ENCODE results near the gene PRDM16.

PRDM16 gene

DNA sequence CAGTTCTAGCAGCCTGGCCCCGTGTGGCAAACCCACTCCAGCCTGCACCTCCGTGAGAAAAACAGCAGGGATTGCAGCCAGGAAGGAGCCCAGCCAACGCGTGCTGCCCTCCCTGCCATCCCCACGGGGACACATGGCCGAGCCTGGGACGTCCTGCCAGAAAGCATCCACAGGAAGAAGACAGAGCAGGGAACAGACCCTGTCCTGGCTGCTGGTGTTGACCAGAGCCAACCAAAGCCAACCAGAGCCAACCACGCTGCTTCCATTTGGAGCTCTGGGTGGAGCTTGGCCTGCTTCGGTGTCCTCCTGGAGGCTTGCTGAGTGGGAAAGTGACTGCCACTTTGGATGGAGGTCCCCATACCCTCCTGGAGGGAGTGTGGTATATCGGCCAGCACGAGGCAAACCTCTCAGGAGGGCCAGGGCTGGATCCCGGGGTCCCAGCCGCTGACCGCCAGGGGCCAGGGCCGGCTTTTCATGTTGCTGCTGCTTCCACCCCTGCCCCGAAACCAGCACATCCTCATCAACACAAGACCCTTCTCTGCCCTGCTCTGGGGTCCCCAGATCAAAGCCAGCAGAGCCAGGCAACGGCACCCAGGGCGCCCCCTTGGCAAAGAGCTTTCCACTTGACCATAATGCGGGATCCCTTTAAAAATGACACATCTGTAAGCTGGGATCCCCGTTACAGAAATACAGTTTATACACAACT, 304.9 kb downstream of the PRDM16 start:
- no peak for DNase-seq (ENCODE audit: low read depth)

DNA sequence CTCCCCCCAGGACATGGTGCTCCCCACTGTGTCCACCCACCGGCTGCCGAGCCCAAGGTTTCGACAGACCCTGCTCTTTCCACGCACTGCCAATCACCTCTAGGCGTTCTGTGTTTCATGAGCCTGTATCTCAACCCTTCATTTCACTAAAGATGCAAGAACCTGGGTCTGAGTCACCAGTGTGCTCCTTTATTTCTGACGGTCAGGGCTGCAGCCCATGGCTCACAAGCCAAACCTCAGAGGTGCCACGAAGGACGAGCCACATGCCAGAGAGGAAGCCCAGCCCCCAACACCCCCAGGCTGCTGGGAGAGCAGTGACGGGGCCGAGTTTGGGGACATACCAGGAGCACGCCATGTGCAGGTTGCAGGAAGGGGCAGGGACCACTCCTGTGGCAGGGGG, 306.2 kb downstream of the PRDM16 start:
- DNase-seq (ENCODE audit: low read depth): no peak

DNA sequence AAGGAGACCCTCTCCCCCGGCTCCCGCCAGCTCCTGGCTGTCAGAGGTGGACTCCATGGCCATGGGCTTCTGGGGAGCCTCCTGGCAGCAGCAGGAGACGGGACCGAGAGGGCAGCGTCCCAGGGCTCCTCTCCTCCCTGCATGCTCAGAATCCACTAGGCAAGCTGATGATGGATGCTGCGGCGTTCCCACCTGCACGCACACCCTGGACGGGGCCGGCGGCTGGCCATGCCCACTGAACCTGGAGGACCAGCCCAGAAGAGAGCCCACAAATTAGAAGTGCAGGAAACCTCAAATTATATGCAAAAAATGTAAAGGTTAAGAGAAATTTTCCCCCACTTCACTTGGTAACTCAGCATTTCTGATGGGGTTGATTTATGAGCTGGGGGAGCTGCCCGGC, 308.2 kb downstream of the PRDM16 start:
- DNase-seq (ENCODE audit: low read depth): no peak

DNA sequence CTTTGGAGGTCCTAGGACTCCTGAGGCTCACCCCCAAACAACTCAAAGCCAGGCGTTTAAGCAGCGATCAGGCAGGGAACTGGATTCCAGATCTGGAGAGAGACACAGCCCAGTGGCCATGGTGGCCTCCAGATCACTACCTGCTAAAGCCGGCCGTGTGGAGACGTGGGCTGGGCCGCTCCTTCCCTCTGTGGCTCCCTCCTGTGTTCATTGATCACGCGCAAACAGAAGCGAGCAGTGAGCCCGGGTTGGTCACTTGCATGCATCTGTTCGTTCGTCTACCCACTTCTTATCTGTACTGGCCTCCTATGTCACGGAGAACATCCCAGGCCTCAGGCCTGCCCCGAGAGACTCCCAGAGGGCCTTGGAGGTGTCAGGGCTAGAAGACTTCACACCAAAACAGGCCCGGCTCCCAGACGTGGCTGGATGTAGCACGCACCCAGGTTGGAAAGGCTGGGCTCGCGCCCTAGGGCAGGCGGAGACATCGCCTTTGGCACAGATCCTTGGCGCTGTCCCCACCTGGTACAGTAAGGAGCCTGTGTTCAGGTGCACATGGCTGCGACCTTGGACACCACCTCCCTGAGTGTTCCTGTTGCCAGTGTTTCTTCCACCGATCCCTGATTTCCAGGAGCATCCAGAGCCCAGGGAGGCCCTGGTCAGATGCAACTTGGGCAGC, 308.7 kb downstream of the PRDM16 start:
- DNase-seq (ENCODE audit: low read depth): no peak

DNA sequence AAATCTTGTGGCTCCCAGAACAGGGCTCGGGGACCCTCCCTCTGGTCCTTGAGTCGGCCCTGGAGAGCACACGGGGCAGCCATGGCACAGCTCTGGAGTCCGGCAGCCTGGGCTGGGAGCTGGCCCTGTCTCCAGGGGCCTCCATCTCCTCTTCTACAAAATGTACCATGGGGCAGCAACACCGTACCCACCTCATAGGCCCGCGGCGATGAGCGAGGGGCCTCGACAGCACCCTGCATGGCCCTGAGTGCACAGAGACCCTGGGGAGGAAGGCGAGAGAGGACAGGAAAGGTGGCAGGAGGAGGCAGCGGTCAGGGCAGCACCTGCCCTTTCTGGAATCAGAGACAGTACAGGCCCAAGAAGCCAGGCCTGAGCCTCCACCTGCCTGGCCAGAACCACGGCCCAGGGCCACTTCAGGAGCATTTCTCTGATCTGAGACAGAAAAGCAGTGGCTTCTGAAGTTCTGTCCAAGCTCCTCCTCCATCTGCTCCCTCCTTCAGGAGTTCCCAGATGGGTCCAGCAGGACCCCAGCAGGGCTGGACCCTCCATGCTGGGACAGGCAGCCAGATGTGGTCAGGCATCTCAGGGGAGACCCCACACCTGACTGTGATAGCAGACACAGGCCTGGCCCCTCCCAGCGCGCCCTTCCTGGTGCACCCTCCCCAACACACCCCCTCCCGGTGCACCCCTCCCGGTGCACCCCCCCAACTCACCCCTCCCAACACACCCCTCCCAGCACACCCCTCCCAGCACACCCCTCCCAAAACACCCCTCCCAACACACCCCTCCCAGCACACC, 309.6 kb downstream of the PRDM16 start:
- no peak for DNase-seq (ENCODE audit: low read depth)

DNA sequence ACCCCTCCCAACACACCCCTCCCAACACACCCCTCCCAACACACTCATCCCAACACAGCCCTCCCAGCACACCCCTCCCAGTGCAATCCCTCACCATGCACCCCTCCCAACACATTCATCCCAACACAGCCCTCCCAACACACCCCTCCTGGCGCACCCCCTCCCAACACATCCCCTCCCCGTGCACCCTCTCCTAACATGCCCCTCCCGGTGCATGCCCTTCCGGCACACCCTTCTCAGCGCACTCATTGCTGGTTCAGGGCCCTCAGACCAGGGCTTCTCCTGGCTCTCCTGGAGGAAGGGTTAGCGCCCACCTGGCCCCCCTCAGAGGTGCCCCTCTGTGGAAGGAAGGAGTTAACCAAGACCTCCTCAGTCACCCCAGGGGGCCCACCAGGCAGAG, 310.9 kb downstream of the PRDM16 start:
- no peak for DNase-seq (ENCODE audit: low read depth)

DNA sequence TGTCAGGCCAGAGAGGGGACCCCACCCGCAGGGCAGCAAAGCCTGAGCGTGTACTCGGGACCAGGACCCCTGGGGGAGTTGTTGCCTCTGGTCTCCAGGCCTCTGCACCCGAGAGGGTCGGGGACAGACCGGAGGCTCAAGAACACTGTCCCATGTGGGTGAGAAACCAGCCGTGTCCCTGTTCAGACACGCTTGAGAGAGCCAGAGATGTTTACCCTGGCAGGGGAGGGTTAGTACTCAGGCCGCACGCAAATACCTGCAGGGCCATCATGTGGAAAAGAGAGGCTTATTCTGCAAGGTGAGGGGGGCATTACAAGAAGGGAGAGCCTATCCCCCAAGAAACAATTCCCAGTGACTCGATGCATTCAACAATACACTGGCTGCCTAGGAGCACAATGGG, 311.5 kb downstream of the PRDM16 start:
- DNase-seq (ENCODE audit: low read depth): no peak

DNA sequence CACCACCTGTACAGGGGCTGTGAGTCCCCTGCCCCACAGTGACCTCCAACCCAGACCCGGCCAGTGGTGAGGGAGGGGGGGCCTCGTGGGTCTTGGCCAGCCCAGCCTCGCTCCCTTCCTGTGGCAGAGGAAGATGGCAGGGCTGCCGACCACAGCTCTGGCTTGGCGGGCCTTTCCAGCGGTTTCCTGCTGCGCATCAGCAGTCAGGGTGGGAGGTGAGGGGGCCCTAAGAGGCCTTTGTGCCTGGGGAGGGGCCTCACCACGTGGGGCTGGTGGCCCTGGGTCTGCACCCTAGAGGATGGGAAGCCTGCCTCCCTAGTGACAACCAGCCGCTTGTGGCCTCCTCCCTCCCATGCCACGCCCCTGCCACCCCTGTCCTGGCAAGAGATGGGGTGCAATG, 312.9 kb downstream of the PRDM16 start:
- DNase-seq (ENCODE audit: low read depth): no peak

DNA sequence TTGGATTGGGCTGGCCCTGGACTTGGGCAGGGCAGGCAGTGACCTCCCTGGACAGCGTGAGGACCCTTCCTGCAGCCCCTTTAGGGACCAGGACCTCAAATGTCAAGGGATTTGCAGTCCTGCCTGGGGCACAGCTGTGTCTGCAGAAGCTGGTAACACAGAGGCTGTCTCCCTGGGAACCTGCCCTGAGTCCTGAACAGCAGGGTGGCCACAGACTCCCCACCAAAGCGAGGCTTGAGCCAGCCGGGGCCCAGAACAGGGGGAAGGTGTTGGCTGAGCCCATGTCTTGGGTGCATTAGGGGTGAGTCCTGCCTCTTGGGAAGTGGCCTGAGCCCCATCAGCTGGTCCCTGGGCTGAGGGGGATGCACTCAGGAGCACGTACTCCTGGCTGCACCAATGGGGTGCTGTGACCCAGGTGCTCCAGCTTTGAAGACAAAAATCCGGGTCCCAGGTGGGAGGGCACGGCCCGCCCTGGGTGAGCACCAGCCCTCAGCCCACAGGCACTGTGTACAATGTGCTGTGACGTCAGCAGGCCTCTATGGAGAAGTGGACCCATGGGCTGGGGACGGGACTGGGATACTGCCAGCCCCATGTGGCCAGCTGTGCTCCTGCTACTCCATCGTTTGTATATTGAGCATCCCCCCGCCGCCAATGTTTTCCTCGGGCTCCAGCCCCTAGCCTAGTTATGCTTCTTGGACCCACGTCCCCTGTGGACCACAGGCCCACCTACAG, 313.5 kb downstream of the PRDM16 start:
- no peak for DNase-seq (ENCODE audit: low read depth)

DNA sequence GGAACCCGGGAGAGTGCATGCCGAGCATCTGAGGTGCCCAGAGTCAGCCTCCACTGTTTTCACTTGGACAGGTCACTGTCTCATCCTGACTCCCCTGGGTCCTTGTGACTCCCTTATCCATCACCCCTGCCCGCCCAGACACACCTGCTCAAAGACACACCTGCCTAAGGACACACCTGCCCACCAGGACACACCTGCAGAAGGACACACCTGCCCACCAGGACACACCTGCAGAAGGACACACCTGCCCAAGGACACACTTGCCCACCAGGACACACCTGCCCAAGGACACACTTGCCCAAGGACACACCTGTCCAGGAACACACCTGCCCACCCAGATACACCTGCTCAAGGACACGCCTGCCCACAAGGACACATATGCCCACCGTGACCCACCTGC, 314.7 kb downstream of the PRDM16 start:
- no peak for DNase-seq (ENCODE audit: low read depth)

DNA sequence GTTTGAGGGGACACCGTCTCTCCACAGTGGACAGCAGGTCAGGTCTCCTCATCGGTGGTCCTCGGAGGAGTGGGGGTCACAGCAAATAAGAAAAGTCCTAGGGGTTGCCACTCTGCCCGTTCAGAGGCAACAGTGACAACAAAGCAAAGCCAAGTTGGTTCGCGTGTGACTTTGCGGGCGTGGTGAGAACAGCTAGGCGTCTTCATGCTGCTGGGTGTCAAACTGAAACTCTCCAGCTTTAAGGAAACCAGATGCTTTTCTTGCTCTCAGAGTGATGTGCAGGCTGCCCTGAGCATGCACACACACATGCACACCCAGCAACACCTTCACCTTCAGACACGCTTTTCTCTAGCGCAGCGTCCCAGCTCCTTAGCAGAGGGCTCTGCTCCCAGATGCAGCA, 315.4 kb downstream of the PRDM16 start:
- no peak for DNase-seq (ENCODE audit: low read depth)

DNA sequence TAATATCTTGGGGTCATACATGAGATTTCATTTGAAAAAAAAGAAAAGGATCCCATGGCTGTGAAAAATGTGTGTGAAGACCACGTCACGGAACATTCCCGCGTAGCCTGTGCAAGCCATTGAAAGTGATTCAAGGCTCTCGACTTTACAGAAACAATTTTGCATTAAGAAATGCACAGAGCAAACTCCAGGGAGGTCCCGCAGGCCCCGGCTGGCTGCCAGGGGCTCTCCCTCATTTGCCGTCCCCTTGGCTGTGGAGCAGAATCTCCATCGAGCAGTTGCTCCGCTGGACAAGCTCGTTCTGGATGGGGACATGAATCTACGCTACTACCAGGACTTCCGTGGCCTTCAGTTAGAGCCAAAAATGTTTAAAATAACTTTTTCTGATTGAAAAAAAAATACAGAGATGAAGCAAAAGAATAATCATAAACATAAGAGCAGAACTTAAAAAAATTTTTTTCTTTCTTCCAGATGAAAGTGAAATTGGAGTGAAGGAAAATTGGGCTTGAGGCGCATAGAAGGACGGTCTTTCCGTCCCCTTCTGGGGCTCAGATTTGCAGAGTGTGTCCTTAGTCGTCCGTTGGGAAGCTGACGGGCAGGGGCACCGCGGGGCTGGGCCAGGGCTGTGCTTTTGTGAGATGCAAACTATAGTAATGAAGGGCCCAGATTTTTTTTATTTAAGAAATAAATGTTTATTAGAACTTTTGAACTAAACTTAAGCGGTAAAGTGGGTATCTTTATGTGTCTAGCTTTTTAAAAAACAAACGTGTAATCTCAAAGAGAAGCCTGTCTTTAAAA, 317.4 kb downstream of the PRDM16 start:
- no peak for DNase-seq (ENCODE audit: low read depth)

DNA sequence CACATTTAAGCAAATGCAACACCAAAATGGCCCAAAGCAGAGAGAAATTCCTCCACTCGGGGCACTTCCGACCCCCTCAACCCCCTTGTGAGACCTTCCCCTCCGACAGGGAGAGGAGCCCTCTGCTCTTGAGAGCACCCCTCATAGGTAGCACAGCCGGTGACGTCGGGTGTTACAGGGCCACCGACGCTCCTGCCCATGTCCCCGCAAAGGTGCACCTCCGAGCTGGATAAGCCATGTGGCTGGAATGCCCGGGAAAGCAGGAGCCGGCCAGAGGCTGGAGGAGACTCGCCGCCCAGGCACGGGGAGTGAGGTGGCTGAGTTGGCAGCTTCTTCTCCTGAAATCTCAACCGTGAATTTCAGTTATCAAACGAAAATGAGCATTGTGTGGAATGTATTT, 318.4 kb downstream of the PRDM16 start:
- no peak for DNase-seq (ENCODE audit: low read depth)

DNA sequence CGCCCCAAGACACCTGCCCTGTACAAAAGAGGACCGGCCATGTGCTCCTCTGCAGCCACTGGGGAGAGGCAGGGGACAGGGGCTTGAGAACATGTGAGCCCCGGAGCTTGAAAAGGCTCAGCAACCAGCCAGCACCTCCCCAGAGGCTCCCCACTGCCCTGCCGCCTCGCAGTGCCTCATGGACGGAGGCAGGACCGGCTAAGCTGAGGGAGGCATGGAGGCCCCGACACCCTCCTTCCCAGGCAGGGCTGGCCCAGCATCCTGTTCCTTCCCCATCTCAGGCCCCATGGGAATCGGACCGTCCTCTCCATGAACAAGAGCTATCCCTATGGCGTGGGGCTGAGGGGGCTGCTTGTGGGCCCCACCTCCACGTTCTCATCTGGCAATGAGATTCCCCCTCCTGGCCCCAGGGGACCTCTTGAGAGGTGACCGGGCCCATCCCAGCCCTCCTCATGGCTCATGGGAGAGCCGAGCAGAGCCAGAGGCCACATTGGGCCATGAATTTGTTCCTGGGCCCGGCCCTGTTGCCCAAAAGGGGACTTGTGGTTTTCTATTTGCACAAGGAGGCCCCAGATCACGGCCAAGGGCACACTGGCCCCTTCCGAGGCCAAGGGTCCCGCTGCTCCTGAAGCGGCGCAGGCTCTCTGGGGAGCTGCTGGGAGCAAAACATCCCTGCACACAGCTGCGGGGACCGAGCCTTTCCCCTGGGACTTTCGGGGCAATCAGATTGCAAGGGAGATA, 320.3 kb downstream of the PRDM16 start:
- no peak for DNase-seq (ENCODE audit: low read depth)

DNA sequence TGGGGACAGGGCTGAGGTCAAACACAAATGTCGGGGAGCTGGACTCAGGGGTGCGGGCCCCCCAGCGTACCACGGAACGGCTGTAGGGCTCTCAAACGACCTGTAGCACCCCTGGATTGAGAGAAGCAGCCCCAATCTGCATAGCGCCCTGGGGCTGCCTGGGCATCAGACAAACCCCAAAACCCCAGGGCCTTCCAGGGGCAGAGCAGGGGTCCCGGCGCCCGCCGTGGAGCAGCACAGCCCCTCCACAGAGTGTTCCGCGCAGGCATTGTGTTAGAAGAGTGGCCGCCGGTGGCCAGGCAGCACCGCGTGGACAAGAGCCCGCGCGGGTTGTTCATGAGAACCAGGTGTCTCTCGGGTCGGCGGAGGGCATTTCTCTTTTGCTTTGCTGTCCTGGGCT, 321.3 kb downstream of the PRDM16 start:
- no peak for DNase-seq (ENCODE audit: low read depth)

DNA sequence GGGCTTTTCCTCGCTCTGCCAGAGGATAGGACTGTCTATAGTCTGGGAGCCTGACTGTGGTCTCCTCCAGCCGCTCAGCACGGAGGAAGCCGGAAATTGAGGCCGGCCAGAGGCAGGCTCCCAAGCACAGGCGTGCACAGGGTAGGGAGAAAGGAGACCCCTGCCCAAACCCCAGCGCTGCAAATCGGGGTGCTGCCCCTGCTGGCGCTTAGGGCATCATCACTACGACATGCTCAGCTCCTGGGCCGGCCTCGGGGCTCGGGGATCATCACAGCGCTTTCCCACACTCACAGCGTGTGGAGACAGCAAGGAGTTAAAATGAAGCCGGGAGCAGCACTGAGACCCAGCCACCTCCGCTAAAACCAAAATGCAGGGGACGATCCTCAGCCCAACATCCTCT, 322.7 kb downstream of the PRDM16 start:
- no peak for DNase-seq (ENCODE audit: low read depth)

DNA sequence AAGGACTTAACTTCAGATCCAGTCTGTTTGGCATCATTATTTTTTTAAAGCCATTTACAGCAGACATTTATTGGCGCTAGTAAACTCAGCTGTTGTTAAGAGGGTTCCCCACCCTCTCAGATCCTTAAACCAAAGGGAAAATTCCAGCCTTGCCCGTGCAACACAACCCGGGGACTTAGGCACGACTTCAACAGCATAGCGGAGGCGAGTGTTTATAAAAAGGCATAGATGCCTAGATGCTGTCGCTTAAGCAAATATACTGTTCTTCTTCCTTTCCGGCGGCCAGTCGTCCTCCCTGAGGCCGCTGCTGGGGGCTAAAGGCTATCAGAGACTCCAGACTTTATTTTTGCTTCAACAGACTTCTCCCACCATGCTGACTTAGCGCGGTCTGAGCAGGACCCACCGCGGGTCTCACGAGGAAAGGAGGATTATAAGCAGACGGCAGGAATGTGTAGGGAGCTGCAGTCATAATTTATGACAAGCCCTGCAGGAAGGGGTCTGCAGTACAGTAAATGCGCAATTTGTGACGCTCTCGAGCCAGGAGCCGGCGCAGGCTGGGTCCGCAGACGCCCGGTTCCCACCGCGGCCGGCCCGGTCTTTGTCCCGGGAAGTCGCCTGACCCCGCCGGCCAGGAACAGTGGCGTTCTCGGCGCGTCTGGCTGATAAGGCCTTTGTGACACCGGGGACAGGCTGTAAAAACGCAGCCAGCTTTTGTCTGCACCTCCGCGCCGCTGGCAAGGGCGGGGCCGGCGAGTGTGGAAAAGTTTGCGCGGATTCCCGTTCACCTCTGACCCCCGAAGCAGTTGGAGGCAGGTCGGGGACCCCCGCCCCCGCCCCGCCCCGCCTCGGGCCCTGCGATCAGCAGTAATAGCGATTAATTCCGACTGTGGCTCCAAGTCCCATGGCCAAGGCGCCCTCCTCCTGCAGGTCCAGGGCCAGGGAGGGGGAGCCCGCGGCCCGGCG, 324.3 kb downstream of the PRDM16 start:
- no peak for DNase-seq (ENCODE audit: low read depth)

DNA sequence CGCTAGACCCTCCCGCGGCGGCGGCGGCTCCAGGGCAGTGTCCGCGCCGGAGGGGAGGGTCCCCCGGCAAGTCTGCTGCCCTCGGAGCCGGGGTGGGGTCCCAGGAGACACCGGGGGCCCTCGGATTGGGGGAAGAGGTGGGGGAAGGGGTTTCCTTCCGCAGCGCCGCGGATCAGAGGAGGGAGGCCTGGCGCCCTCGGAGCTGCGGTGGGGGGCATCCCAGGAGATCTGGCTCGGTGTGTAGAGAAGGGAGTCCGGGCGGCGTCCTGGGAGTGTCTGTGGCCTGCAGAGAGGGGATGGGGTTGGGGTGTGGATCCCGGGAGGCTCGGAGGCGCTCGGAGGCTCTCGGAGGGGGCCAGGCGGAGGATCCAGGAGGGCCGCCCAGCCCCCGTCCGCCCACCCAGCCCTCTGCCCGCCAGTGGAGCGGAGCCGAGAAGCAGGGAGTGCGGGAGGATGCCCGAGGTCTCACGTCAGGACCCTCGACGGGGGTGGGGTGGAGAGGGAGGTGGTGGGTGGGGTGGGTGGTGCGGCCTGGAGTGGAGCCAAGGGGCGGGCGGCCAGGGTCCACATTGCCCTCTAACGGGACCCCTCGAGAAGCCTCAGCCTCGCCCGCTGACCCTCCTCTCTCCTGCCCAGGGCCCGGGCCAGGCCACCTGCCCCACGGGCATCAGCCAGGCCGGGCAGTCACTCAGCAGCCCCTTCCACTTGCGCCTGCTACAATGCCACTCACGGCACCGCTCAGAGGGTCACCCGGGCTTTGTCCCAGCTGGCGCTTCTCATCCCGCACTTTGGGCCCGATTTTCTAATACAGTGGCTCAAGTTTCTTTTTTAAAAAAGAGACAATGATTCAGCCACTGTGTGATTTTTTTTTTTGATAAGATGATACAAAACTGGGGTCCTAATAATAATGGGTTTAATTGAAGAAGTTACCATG, 325.3 kb downstream of the PRDM16 start:
- no peak for DNase-seq (ENCODE audit: low read depth)

DNA sequence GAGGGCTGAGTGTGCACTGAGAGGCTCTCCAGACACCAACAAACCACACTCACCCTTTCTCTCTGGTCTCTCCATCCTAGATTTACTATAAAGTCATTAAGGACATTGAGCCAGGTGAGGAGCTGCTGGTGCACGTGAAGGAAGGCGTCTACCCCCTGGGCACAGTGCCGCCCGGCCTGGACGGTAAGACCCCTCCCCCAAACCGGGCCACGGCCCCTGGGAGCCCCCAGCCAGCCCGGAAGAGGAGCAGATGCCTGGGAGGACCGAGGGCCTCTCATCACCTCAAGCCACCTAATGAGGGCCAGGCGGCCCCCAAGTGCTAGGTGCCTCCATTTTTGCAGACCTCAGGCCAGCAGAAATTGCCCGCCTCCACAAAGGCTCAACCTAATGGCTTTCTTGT, 327.4 kb downstream of the PRDM16 start:
- no peak for DNase-seq (ENCODE audit: low read depth)
